IgD-negative memory B cell (primary cell): ENCODE measurements around the gene C3. TPM values are rescaled to one million over a fixed set of nuclear protein-coding genes. Genes with fewer than 3 reads are reported as not detected.
"Not testable (repeated sequence)": the region's sequence is repeated elsewhere in the genome, so short reads cannot be mapped to it uniquely, and the experiment has no call there.

Source experiments
- H3K27ac Mint-ChIP-seq, 3 donors: one replicate each; pipeline ENCODE4 v1.8.0; 2020 to 2022; ENCODE audit warnings: mild to moderate bottlenecking in 3 of 3, mixed read lengths in 3 of 3, moderate library complexity in 1 of 3
- H3K27me3 Mint-ChIP-seq: one replicate; pipeline ENCODE4 v1.8.0; 2021; ENCODE audit warnings: mixed read lengths
- H3K36me3 Mint-ChIP-seq: one replicate; pipeline ENCODE4 v1.8.0; 2020; ENCODE audit warnings: mild to moderate bottlenecking, mixed read lengths
- H3K4me1 Mint-ChIP-seq, 3 donors: one replicate each; pipeline ENCODE4 v1.8.0; 2020 to 2022; ENCODE audit warnings: mixed read lengths in 3 of 3, mild to moderate bottlenecking in 1 of 3
- H3K4me3 Mint-ChIP-seq, 4 donors: one replicate each; pipeline ENCODE4 v1.8.0; 2020 to 2022; ENCODE audit warnings: mild to moderate bottlenecking in 4 of 4, mixed read lengths in 4 of 4, moderate library complexity in 3 of 4
- H3K9me3 Mint-ChIP-seq, 3 donors: one replicate each; pipeline ENCODE4 v1.8.0; 2020 to 2021; ENCODE audit warnings: mixed read lengths in 3 of 3, mild to moderate bottlenecking in 1 of 3
- polyA plus RNA-seq: library from polyadenylated mRNA; unstranded; fragments of 300-500 nt; fragmentation: Illumina TruSeq; gene quantifications from one replicate; pipeline ENCODE4 v1.2.3, GENCODE V29; 2021

Gene C3
- polyA plus RNA-seq: not detected

DNA sequence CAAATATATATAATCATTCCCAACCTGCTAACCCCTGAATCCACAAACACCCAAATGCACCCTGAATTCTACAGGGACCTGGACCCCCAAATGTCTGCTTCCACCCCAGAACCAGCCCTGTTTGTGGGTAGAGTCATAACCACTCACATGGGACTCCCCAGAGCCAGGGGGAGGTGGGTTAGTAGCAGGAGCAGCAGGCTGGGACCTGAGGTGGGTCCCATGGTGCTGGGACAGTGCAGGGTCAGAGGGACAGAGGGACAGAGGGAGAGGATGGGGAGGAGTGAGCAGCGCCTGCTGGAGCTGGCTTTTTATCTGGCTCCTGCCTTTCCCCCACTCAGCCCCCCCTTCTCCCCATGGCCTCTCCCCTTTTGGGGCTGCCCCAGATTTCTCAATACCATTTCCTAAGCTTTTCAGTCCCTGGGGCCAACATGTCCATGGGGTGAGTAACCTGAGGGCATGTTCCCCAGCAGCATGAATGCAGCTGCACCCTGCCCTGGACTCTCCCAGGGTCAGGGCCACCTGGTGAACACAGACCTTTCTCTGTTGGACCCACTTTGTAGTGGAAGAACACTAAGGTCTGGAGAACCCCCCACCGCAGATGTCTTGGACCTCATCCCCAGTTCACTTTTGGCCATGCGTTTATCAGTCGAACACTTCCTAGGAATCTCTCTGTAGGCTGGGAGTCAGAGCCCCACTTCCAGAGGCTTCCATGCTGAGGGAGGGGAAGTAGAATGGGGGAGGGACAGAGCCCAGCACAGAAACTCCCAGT lies at the start of gene C3:
C3 (minus strand) TSS at position 282 of the 769 bp plus-strand sequence; CDS start at position 221, 61 bp downstream.
- peaks cover 4% of the 10 kb centered on the region for H3K36me3 Mint-ChIP-seq
- peaks cover 11% of the 10 kb centered on the region for H3K27me3 Mint-ChIP-seq
- peak within 1 kb of the TSS; percentile 16 to 79 (median 54) for H3K4me3 Mint-ChIP-seq
- peak within 1 kb of the TSS; percentile 4 to 96 (median 61) for H3K27ac Mint-ChIP-seq
- H3K9me3 Mint-ChIP-seq: peaks cover 0 to 3% (median 0%) of the 10 kb centered on the region in 3 donors
- H3K4me1 Mint-ChIP-seq: peaks cover 22 to 39% (median 31%) of the 10 kb centered on the region in 3 donors

DNA sequence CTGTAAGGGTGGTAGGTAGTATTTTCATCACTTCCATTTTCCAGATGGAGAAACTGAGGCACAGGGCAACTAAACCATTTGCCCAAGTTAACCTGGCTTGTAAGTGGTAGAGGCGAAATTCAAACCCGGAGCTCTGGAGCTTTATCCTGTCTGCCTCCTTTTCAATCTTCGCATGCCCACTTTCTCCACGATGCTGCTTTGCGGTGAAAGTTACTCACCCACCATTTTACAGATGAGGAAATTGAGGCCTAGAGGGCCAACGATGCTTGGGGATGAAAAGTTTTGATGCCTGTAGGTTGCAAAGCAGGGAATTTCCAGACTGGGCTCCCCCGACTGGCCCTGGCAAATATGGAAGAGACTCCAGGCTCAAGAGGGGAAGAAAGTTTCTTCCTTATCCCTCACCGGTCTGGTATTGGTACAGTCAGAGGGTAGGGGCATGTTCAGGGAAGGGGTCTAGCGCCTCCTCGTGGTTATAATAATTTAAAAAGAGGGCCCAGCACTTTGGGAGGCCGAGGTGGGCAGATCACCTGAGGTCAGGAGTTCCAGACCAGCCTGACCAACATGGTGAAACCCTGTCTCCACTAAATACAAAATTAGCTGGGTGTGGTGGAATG lies 48.7 kb upstream of the C3 start:
- Mint-ChIP-seq H3K27me3 (no peaks in the 10 kb centered on the region), H3K9me3 (no peaks in the 10 kb centered on the region), H3K4me3 (peak overlapping the region in 2 of 4 donors; percentile 38 to 61), H3K4me1 (peaks cover 14 to 41% (median 41%) of the 10 kb centered on the region in 3 donors), H3K27ac (peak overlapping the region; percentile 75 to 96 (median 87)), H3K36me3 (peaks cover 3% of the 10 kb centered on the region)

GRCh38 chr19:6768236-6768785 lies 47.9 kb upstream of the C3 start:
- Mint-ChIP-seq H3K4me1 (peaks cover 10 to 38% (median 37%) of the 10 kb centered on the region in 3 donors), H3K36me3 (no peaks in the 10 kb centered on the region), H3K27me3 (no peaks in the 10 kb centered on the region), H3K27ac (peak overlapping the region; percentile 75 to 96 (median 77)), H3K9me3 (no peaks in the 10 kb centered on the region), H3K4me3 (peak overlapping the region; percentile 90 to 94 (median 92))

DNA sequence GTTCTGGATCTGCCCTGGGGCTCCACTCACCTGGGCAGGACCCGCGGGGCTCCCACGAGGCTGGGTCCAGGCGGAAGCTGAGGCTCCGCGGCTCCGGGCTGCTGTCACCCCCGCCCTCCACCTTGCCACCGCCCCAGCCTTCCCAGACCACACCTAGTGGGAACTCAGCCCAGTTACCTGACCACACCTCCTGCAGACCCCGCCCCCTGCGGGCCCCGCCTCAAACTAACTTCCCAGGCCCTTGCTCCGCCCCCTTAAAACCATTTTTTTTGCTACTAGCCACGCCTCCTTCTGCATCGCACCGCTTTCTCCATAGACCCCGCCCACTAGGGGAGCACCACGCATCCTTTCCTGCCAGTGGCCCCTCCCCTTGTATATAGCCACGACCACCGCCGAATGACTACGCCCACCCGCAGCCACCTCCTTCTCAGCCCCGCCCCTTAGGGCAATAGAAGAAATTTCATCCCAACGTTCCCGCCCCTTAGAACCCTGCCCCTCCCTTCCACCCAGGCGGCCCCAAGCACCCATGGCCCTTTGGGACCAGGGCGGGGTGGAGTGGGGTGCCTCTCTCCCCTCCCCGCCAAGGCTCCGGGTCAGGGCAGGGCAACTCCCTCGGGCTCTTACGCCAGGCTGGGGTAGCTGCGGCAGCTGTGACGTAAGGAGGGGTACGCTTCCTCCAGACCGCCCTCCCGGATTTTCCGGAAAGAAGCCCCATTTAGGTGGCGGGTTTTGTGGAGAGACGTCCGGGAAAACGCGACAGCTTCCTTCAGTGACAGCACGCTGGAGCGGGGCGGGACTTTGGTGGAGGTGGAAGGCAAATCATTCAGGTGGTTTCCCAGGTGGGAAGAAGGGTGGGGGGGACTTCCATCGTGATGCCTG lies 47.1 kb upstream of the C3 start, which contains the start of gene SH2D3A:
SH2D3A (minus strand) TSS at position 79 of the 879 bp plus-strand sequence. CDS start 3,687 bp downstream, outside the sequence.
- Mint-ChIP-seq H3K4me3 (peak within 1 kb of the TSS; percentile 90 to 94 (median 92)), H3K27ac (peak within 1 kb of the TSS; percentile 75 to 96 (median 77)), H3K4me1 (peaks cover 10 to 38% (median 37%) of the 10 kb centered on the region in 3 donors)

GRCh38 chr19:6767081-6767356 lies 46.6 kb upstream of the C3 start:
- Mint-ChIP-seq H3K27ac (peak overlapping the region; percentile 75 to 96 (median 77)), H3K4me1 (peaks cover 10 to 36% (median 34%) of the 10 kb centered on the region in 3 donors), H3K4me3 (peak overlapping the region; percentile 90 to 94 (median 92)), H3K36me3 (no peaks in the 10 kb centered on the region), H3K27me3 (no peaks in the 10 kb centered on the region), H3K9me3 (no peaks in the 10 kb centered on the region)

More for the DNA sequence above, 47.1 kb upstream of the C3 start, which contains the start of gene SH2D3A:
- no peaks in the 10 kb centered on the region for H3K36me3 Mint-ChIP-seq
- H3K27me3 Mint-ChIP-seq: no peaks in the 10 kb centered on the region
- no peaks in the 10 kb centered on the region for H3K9me3 Mint-ChIP-seq

DNA sequence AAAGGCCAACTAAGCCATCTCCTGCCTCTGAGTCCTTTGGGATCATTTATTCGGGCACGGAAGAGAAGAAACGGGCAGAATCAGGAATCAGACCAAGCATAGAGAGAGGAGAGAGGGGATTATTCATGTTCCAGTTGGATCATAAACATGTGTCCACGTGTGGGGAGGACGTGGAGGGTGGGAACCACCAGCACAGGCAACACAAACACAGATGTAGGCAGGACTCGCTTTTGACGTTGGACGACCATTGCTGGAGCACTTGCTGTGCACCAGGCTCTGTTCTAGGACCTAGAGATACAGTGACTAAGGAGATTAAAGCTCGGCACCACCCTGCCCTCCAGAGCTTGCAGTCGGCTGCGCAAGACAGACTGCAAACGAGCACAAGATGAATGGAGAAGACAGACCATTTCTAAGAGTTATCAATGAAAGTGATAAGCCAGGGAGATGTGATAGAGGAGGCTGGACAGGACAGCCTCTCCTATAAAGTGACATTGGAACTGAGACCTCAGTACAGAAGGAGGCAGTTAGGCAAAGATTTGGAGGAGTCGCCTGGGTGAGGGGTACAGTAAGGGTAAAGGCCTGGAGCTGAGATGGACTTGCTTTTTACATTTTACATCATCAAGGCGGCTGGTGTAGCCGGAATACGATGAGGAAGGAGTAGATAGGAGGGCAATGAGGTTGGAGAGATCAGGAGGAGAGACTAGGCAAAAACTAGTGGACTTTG lies 46.1 kb upstream of the C3 start:
- H3K9me3 Mint-ChIP-seq: no peaks in the 10 kb centered on the region
- peak overlapping the region; percentile 75 to 96 (median 77) for H3K27ac Mint-ChIP-seq
- H3K4me1 Mint-ChIP-seq: peaks cover 10 to 34% (median 30%) of the 10 kb centered on the region in 3 donors
- H3K4me3 Mint-ChIP-seq: peak overlapping the region; percentile 90 to 94 (median 92)
- no peaks in the 10 kb centered on the region for H3K36me3 Mint-ChIP-seq
- no peaks in the 10 kb centered on the region for H3K27me3 Mint-ChIP-seq

GRCh38 chr19:6765738-6766356 lies 45.4 kb upstream of the C3 start:
- Mint-ChIP-seq H3K4me1 (peaks cover 10 to 30% (median 30%) of the 10 kb centered on the region in 3 donors), H3K4me3 (peak overlapping the region; percentile 90 to 94 (median 92)), H3K27ac (peak overlapping the region; percentile 75 to 96 (median 77)), H3K36me3 (no peaks in the 10 kb centered on the region), H3K27me3 (no peaks in the 10 kb centered on the region), H3K9me3 (no peaks in the 10 kb centered on the region)

DNA sequence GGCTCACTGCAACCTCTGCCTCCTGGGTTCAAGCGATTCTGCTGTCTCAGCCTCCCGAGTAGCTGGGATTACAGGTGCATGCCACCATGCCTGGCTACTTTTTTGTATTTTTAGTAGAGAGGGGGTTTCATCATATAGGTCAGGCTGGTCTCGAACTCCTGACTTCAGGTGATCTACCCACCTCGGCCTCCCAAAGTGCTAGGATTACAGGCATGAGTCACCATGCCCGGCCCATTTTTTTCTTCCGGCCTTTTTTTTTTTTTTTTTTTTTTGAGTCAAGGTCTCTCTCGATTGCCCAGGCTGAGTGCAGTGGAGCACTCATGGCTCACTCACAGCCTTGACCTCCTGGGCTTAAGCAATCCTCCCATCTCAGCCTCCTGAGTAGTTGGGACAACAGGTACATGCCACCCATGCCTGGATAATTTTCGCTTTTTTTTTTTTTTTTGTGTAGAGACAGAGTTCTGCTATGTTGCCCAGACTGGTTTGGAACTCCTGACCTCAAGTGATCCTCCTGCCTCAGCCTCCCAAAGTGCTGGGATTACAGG lies 41.9 kb upstream of the C3 start:
- H3K27me3 Mint-ChIP-seq, H3K4me3 Mint-ChIP-seq, H3K9me3 Mint-ChIP-seq, H3K27ac Mint-ChIP-seq, H3K36me3 Mint-ChIP-seq: not testable (repeated sequence)
- H3K4me1 Mint-ChIP-seq: peaks cover 4 to 24% (median 24%) of the 10 kb centered on the region in 3 donors

- peaks cover 0 to 26% (median 16%) of the 10 kb centered on the region in 3 donors for H3K4me1 Mint-ChIP-seq
- H3K9me3 Mint-ChIP-seq: no peaks in the 10 kb centered on the region
- H3K27ac Mint-ChIP-seq: no peak overlapping the region
- H3K36me3 Mint-ChIP-seq: peaks cover 5% of the 10 kb centered on the region
- no peaks in the 10 kb centered on the region for H3K27me3 Mint-ChIP-seq
- H3K4me3 Mint-ChIP-seq: no peak overlapping the region
Measured at GRCh38 chr19:6761053-6761676, 40.7 kb upstream of the C3 start.

GRCh38 chr19:6760606-6761005 lies 40.2 kb upstream of the C3 start:
- H3K4me1 Mint-ChIP-seq: peaks cover 0 to 20% (median 11%) of the 10 kb centered on the region in 3 donors
- H3K36me3 Mint-ChIP-seq: peaks cover 5% of the 10 kb centered on the region
- H3K9me3 Mint-ChIP-seq: no peaks in the 10 kb centered on the region
- H3K27me3 Mint-ChIP-seq: no peaks in the 10 kb centered on the region
- H3K27ac Mint-ChIP-seq: no peak overlapping the region
- no peak overlapping the region for H3K4me3 Mint-ChIP-seq

GRCh38 chr19:6754653-6755463 lies 34.4 kb upstream of the C3 start:
- no peaks in the 10 kb centered on the region for H3K9me3 Mint-ChIP-seq
- no peaks in the 10 kb centered on the region for H3K27me3 Mint-ChIP-seq
- peak overlapping the region in 1 of 3 donors; percentile 73 for H3K27ac Mint-ChIP-seq
- H3K4me3 Mint-ChIP-seq: peak overlapping the region in 1 of 4 donors; percentile 75
- H3K36me3 Mint-ChIP-seq: peaks cover 8% of the 10 kb centered on the region
- peaks cover 0 to 24% (median 15%) of the 10 kb centered on the region in 3 donors for H3K4me1 Mint-ChIP-seq

DNA sequence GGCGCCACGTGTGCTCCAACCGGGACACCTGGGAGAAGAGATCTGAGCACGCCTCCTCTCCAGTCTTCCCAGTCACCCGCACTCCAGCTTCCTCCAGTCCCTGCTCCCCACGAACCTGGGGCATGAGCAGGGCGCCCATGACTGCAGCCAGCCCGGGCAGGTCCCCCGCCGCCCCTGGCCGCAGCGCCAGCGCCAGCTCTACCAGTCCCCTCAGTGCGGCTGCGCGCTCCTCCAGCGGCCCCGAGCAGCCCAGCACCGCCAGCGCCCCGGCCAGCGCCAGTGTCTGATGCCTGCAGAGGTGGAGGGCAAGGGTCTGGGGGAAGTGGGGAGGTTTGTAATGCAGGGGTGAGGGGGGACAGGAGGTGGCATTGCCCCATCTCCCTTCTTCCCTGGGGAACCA lies 33.7 kb upstream of the C3 start:
- no peak overlapping the region for H3K4me3 Mint-ChIP-seq
- H3K36me3 Mint-ChIP-seq: peaks cover 7% of the 10 kb centered on the region

More for the DNA sequence above, 33.7 kb upstream of the C3 start:
- peaks cover 0 to 24% (median 15%) of the 10 kb centered on the region in 3 donors for H3K4me1 Mint-ChIP-seq
- no peaks in the 10 kb centered on the region for H3K9me3 Mint-ChIP-seq
- no peak overlapping the region for H3K27ac Mint-ChIP-seq
- H3K27me3 Mint-ChIP-seq: no peaks in the 10 kb centered on the region
